ENCODE measurements around the gene TFAM.
"Not testable (repeated sequence)": the region's sequence is repeated elsewhere in the genome, so short reads cannot be mapped to it uniquely, and the experiment has no call there.

The TFAM gene

GRCh38 chr10:58373442-58373827, 11.8 kb upstream of the TFAM start:
- DNase-seq, result no peak

- no peak for DNase-seq
Measured at GRCh38 chr10:58382489-58382995, 2.7 kb upstream of the TFAM start.

GRCh38 chr10:58384095-58384494, 1.1 kb upstream of the TFAM start:
- DNase-seq, result no peak

GRCh38 chr10:58384544-58384998, 639 bp upstream of the TFAM start:
- no peak for DNase-seq

- DNase-seq, result no peak
Measured at GRCh38 chr10:58385784-58386112, 538 bp downstream of the TFAM start.

- DNase-seq, result no peak
Measured at GRCh38 chr10:58389024-58389423, 3.8 kb downstream of the TFAM start.

GRCh38 chr10:58393317-58393716, 8.1 kb downstream of the TFAM start:
- DNase-seq, result no peak

GRCh38 chr10:58394471-58394870, 9.3 kb downstream of the TFAM start:
- no peak for DNase-seq

- no peak for DNase-seq
Measured at GRCh38 chr10:58396057-58396456, 10.8 kb downstream of the TFAM start.

GRCh38 chr10:58397830-58398229, 12.6 kb downstream of the TFAM start:
- DNase-seq, result no peak

GRCh38 chr10:58399410-58399809, 14.2 kb downstream of the TFAM start:
- no peak for DNase-seq

GRCh38 chr10:58400609-58401008, 15.4 kb downstream of the TFAM start:
- no peak for DNase-seq

- DNase-seq, result no peak
Measured at GRCh38 chr10:58404001-58404400, 18.8 kb downstream of the TFAM start.

GRCh38 chr10:58409956-58410610, 24.9 kb downstream of the TFAM start:
- DNase-seq, result no peak

GRCh38 chr10:58412502-58412961, 27.3 kb downstream of the TFAM start:
- no peak for DNase-seq

GRCh38 chr10:58414270-58415041, 29.2 kb downstream of the TFAM start:
- DNase-seq, result no peak

GRCh38 chr10:58415757-58416156, 30.5 kb downstream of the TFAM start:
- DNase-seq, result no peak

- not testable (repeated sequence) for DNase-seq
Measured at GRCh38 chr10:58417902-58418301, 32.7 kb downstream of the TFAM start.

GRCh38 chr10:58424176-58424575, 39.0 kb downstream of the TFAM start:
- no peak for DNase-seq

- DNase-seq, result not testable (repeated sequence)
Measured at GRCh38 chr10:58428436-58428835, 43.2 kb downstream of the TFAM start.

- no peak for DNase-seq
Measured at GRCh38 chr10:58431903-58432302, 46.7 kb downstream of the TFAM start.

GRCh38 chr10:58433066-58433465, 47.9 kb downstream of the TFAM start:
- no peak for DNase-seq

- DNase-seq, result no peak
Measured at GRCh38 chr10:58433571-58433970, 48.4 kb downstream of the TFAM start.

- no peak for DNase-seq
Measured at GRCh38 chr10:58435297-58435985, 50.2 kb downstream of the TFAM start.

Measured in stimulated activated CD4-positive, alpha-beta T cell treated with anti-CD3 and anti-CD28 coated beads, Interleukin-12 subunit alpha, Interleukin-12 subunit beta, amount 100 ng/mL, for 4 hours (primary cell).